ENCODE measurements around the gene MPC2.
"Not testable (repeated sequence)": the region's sequence is repeated elsewhere in the genome, so short reads cannot be mapped to it uniquely, and the experiment has no call there.

Gene MPC2

GRCh38 chr1:167869157-167870001 is 67.5 kb downstream of the MPC2 start:
- not testable (repeated sequence) for H3K36me3 ChIP-seq (ENCODE audit: control insufficient read depth, insufficient read depth, low read length); H3K4me1 ChIP-seq (ENCODE audit: control insufficient read depth, insufficient read depth, low read length); H3K9ac ChIP-seq (ENCODE audit: low read depth, low read length); H3K9me3 ChIP-seq (ENCODE audit: control insufficient read depth, insufficient read depth, low read length); H3K4me3 ChIP-seq (ENCODE audit: low read depth, low read length); H3K27me3 ChIP-seq (ENCODE audit: control insufficient read depth, insufficient read depth, low read length)

DNA sequence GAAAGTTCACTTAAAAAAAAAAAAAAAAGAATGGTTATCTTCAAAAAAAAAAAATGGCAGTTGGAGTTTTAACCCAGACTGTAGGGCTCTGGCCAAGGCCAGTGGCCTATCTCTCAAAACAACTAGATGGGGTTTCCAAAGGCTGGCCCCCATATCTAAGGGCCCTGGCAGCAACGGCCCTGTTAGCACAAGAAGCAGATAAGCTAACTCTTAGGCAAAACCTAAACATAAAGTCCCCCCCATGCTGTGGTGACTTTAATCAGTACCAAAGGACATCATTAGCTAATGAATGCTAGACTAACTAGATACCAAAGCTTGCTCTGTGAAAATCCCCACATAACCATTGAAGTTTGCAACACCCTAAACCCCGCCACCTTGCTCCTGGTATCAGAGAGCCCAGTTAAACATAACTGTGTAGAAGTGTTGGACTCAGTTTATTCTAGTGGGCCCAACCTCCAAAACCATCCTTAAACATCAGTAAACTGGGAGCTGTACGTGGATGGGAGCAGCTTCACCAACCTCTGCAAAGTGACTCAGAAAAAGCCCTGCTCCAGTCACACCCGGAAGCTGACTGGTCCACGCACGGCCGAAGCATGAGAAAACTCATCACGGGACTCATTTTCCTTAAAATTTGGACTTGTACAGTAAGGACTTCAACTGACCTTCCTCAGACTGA is 70.0 kb downstream of the MPC2 start:
- not testable (repeated sequence) for H3K9me3 ChIP-seq (ENCODE audit: control insufficient read depth, insufficient read depth, low read length); H3K9ac ChIP-seq (ENCODE audit: low read depth, low read length); H3K4me3 ChIP-seq (ENCODE audit: low read depth, low read length); H3K27me3 ChIP-seq (ENCODE audit: control insufficient read depth, insufficient read depth, low read length); H3K36me3 ChIP-seq (ENCODE audit: control insufficient read depth, insufficient read depth, low read length)
- H3K4me1 ChIP-seq (ENCODE audit: control insufficient read depth, insufficient read depth, low read length) = peaks cover 13% of the 10 kb centered on the region
